Hepatocyte (in vitro differentiated cells): ENCODE measurements around the gene UTS2B. TPM values are rescaled to one million over a fixed set of nuclear protein-coding genes. Genes with fewer than 3 reads are reported as not detected.

Experiments used
- DNase-seq: peaks from one replicate; pipeline ENCODE4 v3.0.0-alpha.2; 2016; ENCODE audit warnings: low spot score
- H2AFZ ChIP-seq: fragments of 200-600 bp; sonication (generic); 2 replicates; pipeline ENCODE4 v1.6.0; 2016; ENCODE audit warnings: antibody characterized with exemption, mild to moderate bottlenecking
- H3K27ac ChIP-seq: fragments of 200-600 bp; sonication (generic); 2 replicates; pipeline ENCODE4 v1.5.1; 2016; ENCODE audit warnings: mild to moderate bottlenecking
- H3K27me3 ChIP-seq: fragments of 200-600 bp; sonication (generic); 2 replicates; pipeline ENCODE4 v1.6.1; 2016
- H3K36me3 ChIP-seq: fragments of 200-600 bp; sonication (generic); replicated peaks from 2 replicates; pipeline ENCODE4 v1.5.1; 2016; ENCODE audit warnings: low read depth; ENCODE audit not compliant: insufficient read depth
- H3K4me1 ChIP-seq: fragments of 200-600 bp; sonication (generic); 2 replicates; pipeline ENCODE4 v1.5.1; 2016; ENCODE audit warnings: mild to moderate bottlenecking, moderate library complexity; ENCODE audit not compliant: insufficient read depth
- H3K4me2 ChIP-seq: fragments of 200-600 bp; sonication (generic); 2 replicates; pipeline ENCODE4 v1.6.0; 2016
- H3K4me3 ChIP-seq: fragments of 200-600 bp; sonication (generic); 2 replicates; pipeline ENCODE4 v1.5.1; 2016; ENCODE audit warnings: mild to moderate bottlenecking
- H3K79me2 ChIP-seq: fragments of 200-600 bp; sonication (generic); 2 replicates; pipeline ENCODE4 v1.6.0; 2017; ENCODE audit warnings: mild to moderate bottlenecking
- H3K9me2 ChIP-seq: fragments of 200-600 bp; sonication (generic); replicated peaks from 2 replicates; pipeline ENCODE4 v1.6.0; 2017; ENCODE audit warnings: mild to moderate bottlenecking; ENCODE audit not compliant: insufficient read depth
- H3K9me3 ChIP-seq: fragments of 200-600 bp; sonication (generic); 2 replicates; pipeline ENCODE4 v1.5.1; 2016; ENCODE audit warnings: low read depth, mild to moderate bottlenecking
- H4K20me1 ChIP-seq: fragments of 200-600 bp; sonication (generic); 2 replicates; pipeline ENCODE4 v1.6.0; 2016; ENCODE audit warnings: mild to moderate bottlenecking; ENCODE audit not compliant: insufficient read depth, poor library complexity, severe bottlenecking
- EZH2 ChIP-seq: fragments of 200-600 bp; sonication (generic); IDR thresholded peaks from 2 replicates; pipeline ENCODE4 v1.6.1; 2016; ENCODE audit warnings: antibody characterized with exemption, mild to moderate bottlenecking, borderline replicate concordance
- EZH2phosphoT487 ChIP-seq: fragments of 200-600 bp; sonication (generic); IDR thresholded peaks from one replicate; pipeline ENCODE4 v1.6.1; 2018; ENCODE audit warnings: antibody characterized with exemption, mild to moderate bottlenecking, low read depth, moderate library complexity; ENCODE audit not compliant: unreplicated experiment, severe bottlenecking
- WGBS: methylation state at CpG from one replicate; pipeline ENCODE4 v1.1.6; 2016; ENCODE audit warnings: low lambda C conversion rate; ENCODE audit errors: missing lambda C conversion rate; 5-methylcytosine and 5-hydroxymethylcytosine counted together
- polyA plus RNA-seq: library from polyadenylated mRNA; unstranded; fragments of >200 nt; fragmentation: Nextera tagmentation; extraction: Ambion mirVana; gene quantifications from 2 replicates; pipeline ENCODE4 v1.2.1, GENCODE V29; 2016
- total RNA-seq: library from RNA; depleted of rRNA; stranded (reverse); fragments of >200 nt; gene quantifications from 2 replicates; pipeline ENCODE4 v1.2.3, GENCODE V29; 2014
- TF ChIP-seq, protein P1 (sequence below): fragments of 200-600 bp; sonication (generic); IDR thresholded peaks from 2 replicates; pipeline ENCODE4 v1.5.1; 2016; ENCODE audit warnings: antibody characterized with exemption, mild to moderate bottlenecking; ENCODE audit not compliant: poor library complexity

The UTS2B gene
- total and polyA plus RNA-seq, 2 experiments from 2014 or later, result 0.07 to 0.19 TPM

DNA sequence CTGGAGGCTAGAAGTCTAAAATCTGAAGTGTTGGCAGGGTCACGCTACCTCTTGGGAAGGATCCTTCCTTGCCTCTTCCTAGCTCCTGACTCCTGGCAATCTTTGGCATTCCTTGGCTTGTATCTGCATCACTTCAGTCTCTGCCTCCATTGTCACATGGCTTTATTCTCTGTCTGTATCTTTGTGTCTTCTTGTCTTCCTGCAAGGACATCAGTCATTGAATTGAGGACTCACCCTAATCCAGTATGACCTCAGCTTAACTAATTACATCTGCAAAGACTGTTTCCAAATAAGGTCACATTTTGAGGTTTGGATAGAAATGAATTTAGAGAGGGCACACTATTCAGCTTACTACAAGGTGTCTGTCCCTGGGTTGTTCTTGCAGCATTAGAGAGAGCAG is 31.1 kb upstream of the UTS2B start:
- no peak for DNase-seq
- H3K9me3 ChIP-seq, result no peaks in the 10 kb centered on the region
- no peak for TF ChIP-seq EZH2
- no peak for TF ChIP-seq EZH2phosphoT487
- TF ChIP-seq, protein P1, sequence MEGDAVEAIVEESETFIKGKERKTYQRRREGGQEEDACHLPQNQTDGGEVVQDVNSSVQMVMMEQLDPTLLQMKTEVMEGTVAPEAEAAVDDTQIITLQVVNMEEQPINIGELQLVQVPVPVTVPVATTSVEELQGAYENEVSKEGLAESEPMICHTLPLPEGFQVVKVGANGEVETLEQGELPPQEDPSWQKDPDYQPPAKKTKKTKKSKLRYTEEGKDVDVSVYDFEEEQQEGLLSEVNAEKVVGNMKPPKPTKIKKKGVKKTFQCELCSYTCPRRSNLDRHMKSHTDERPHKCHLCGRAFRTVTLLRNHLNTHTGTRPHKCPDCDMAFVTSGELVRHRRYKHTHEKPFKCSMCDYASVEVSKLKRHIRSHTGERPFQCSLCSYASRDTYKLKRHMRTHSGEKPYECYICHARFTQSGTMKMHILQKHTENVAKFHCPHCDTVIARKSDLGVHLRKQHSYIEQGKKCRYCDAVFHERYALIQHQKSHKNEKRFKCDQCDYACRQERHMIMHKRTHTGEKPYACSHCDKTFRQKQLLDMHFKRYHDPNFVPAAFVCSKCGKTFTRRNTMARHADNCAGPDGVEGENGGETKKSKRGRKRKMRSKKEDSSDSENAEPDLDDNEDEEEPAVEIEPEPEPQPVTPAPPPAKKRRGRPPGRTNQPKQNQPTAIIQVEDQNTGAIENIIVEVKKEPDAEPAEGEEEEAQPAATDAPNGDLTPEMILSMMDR, result no peak
- H3K79me2 ChIP-seq, result peaks cover 11% of the 10 kb centered on the region
- H3K4me3 ChIP-seq, result no peak overlapping the region
- H3K27ac ChIP-seq, result no peak overlapping the region
- no peaks in the 10 kb centered on the region for H3K9me2 ChIP-seq
- no peaks in the 10 kb centered on the region for H3K36me3 ChIP-seq
- H3K27me3 ChIP-seq, result no peaks in the 10 kb centered on the region
- no peak overlapping the region for H3K4me2 ChIP-seq
- no peaks in the 10 kb centered on the region for H3K4me1 ChIP-seq
- 100% methylated on average over 1 of the region's 1 CpG for WGBS
- no peaks in the 10 kb centered on the region for H4K20me1 ChIP-seq
- no peak overlapping the region for H2AFZ ChIP-seq

DNA sequence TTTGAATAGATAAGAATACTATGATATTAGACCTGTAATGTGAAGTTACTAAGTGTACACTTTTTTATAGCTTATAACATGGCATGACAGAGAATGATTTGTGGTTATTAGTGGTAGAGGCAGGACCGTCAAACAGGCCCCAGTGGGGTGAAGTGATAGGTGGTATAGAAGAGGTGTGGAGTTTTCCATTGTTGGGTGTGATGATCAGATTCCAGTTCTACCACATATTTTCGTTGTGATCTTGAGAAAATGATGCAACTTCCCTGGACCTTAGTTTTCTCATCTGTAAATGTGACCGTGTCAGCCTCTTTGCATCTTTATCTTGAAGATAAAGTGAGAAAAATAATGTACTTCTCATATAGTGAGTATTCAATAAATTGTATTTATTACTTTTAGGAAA is 30.3 kb upstream of the UTS2B start:
- 75% methylated on average over 3 of the region's 3 CpGs for WGBS
- no peaks in the 10 kb centered on the region for H3K9me2 ChIP-seq
- no peak overlapping the region for H3K27ac ChIP-seq
- H3K79me2 ChIP-seq, result peaks cover 20% of the 10 kb centered on the region
- H4K20me1 ChIP-seq, result no peaks in the 10 kb centered on the region
- no peak overlapping the region for H3K4me2 ChIP-seq
- no peaks in the 10 kb centered on the region for H3K4me1 ChIP-seq
- H3K27me3 ChIP-seq, result no peaks in the 10 kb centered on the region
- H3K36me3 ChIP-seq, result no peaks in the 10 kb centered on the region
- TF ChIP-seq EZH2phosphoT487 (no peak), EZH2 (no peak)
- TF ChIP-seq, protein P1, result no peak
- H2AFZ ChIP-seq, result no peak overlapping the region
- no peaks in the 10 kb centered on the region for H3K9me3 ChIP-seq
- DNase-seq, result no peak
- H3K4me3 ChIP-seq, result no peak overlapping the region

DNA sequence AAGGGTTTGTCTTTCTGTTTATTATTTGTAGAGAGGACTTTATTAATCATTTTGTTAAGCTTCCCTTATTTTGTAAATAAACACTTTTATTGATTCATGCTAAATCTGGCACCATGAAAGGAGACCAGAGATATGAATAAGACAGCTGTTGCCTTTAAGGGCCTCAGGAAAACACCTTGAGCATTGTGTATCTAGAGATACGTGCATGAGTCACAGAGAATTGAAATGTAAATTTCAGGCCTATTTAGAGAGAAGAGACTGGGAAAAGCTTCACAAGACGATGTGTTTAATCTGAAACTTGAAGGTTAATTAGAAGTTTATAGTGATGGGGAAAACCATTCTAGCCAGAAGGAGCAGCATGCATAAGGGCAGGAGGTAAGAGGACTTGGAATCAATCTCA is 28.6 kb upstream of the UTS2B start:
- 81% methylated on average over 2 of the region's 2 CpGs for WGBS
- no peak for TF ChIP-seq EZH2phosphoT487
- TF ChIP-seq EZH2, result no peak
- TF ChIP-seq, protein P1, result no peak
- no peak overlapping the region for H2AFZ ChIP-seq
- H3K27me3 ChIP-seq, result no peaks in the 10 kb centered on the region
- no peaks in the 10 kb centered on the region for H3K9me3 ChIP-seq
- peaks cover 36% of the 10 kb centered on the region for H3K79me2 ChIP-seq
- DNase-seq, result no peak
- no peaks in the 10 kb centered on the region for H3K9me2 ChIP-seq
- H3K4me3 ChIP-seq, result no peak overlapping the region
- H3K27ac ChIP-seq, result no peak overlapping the region
- no peaks in the 10 kb centered on the region for H3K4me1 ChIP-seq
- H4K20me1 ChIP-seq, result peaks cover 4% of the 10 kb centered on the region
- no peaks in the 10 kb centered on the region for H3K36me3 ChIP-seq
- no peak overlapping the region for H3K4me2 ChIP-seq

DNA sequence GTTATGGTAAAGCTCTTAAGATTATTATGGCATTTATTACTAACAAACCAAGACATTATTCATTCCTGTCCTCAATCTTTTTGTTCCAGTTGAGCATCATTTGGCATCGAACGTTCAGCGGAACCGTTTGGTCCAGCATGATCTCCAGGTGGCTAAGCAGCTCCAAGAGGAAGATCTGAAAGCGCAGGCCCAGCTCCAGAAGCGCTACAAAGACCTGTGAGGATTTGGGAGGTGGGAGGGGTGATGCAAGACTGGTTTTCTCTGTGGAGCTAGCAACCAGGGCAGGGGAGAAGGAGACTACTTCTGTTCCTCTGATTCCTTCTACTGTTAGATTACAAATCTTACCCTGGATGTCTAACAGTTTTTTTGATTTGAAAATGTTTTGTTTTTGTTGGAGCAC is 27.6 kb upstream of the UTS2B start:
- DNase-seq, result no peak
- TF ChIP-seq EZH2 (no peak), EZH2phosphoT487 (no peak)
- TF ChIP-seq, protein P1, result no peak
- Histone ChIP-seq H3K4me3 (no peak overlapping the region), H2AFZ (no peak overlapping the region), H4K20me1 (peaks cover 4% of the 10 kb centered on the region), H3K9me2 (no peaks in the 10 kb centered on the region), H3K9me3 (no peaks in the 10 kb centered on the region), H3K36me3 (no peaks in the 10 kb centered on the region), H3K27me3 (no peaks in the 10 kb centered on the region), H3K4me2 (no peak overlapping the region), H3K27ac (no peak overlapping the region), H3K79me2 (peaks cover 46% of the 10 kb centered on the region), H3K4me1 (peaks cover 4% of the 10 kb centered on the region)
- WGBS, result 93% methylated on average over 6 of the region's 6 CpGs
